D721Med (cell line): Measurements from ENCODE around the gene NKAIN1.

Experiments used
- DNase-seq: peaks from one replicate; pipeline ENCODE4 v3.0.0; 2011; ENCODE audit warnings: low spot score; ENCODE audit not compliant: insufficient read length
- FAIRE-seq: peaks from 2 replicates; lab custom pipeline; 2011; peaks lifted over from hg19 to GRCh38; lab: Jason Lieb, UNC
- CTCF ChIP-seq: IDR thresholded peaks from 2 replicates; pipeline ENCODE4 v1.5.1; 2012; ENCODE audit warnings: mild to moderate bottlenecking, control low read depth; ENCODE audit not compliant: insufficient read depth; ENCODE audit errors: missing control alignments

The NKAIN1 gene

GRCh38 chr1:31166462-31166861 lies 73.2 kb downstream of the NKAIN1 start:
- FAIRE-seq (no peak), DNase-seq (no peak)
- TF ChIP-seq CTCF, result no peak

GRCh38 chr1:31164291-31164690 lies 75.4 kb downstream of the NKAIN1 start:
- no peak for TF ChIP-seq CTCF
- no peak for DNase-seq
- no peak for FAIRE-seq

GRCh38 chr1:31163866-31164265 lies 75.8 kb downstream of the NKAIN1 start:
- no peak for FAIRE-seq
- no peak for TF ChIP-seq CTCF
- no peak for DNase-seq

GRCh38 chr1:31161571-31161970 lies 78.1 kb downstream of the NKAIN1 start:
- no peak for TF ChIP-seq CTCF
- no peak for FAIRE-seq
- DNase-seq, result no peak

GRCh38 chr1:31159869-31160611 lies 79.6 kb downstream of the NKAIN1 start:
- TF ChIP-seq CTCF, result no peak
- DNase-seq (no peak), FAIRE-seq (no peak)

GRCh38 chr1:31159323-31159722 lies 80.4 kb downstream of the NKAIN1 start:
- FAIRE-seq (no peak), DNase-seq (no peak)
- no peak for TF ChIP-seq CTCF

- DNase-seq (no peak), FAIRE-seq (no peak)
- no peak for TF ChIP-seq CTCF
These were observed 84.4 kb downstream of the NKAIN1 start for GRCh38 chr1:31155216-31155806.
